Liver (tissue), 3 donors: Measurements from ENCODE around the gene SQOR.
A peak's percentile ranks its signal among the peaks of the same experiment; 100 is the strongest.

ENCODE experiments used
- EGR1 ChIP-seq, 2 donors: IDR thresholded peaks; 2 replicates each; pipeline ENCODE4 v1.6.1; 2016 to 2018; ENCODE audit warnings: antibody characterized with exemption in 2 of 2, low read depth in 2 of 2
- GABPA ChIP-seq, 2 donors: IDR thresholded peaks in 1 of 2; conservative IDR thresholded peaks in 1 of 2; 2 replicates each; pipeline ENCODE4 v1.6.1; 2016; ENCODE audit warnings: antibody characterized with exemption in 2 of 2, mild to moderate bottlenecking in 1 of 2, moderate library complexity in 1 of 2
- JUND ChIP-seq, 2 donors: IDR thresholded peaks; 2 replicates each; pipeline ENCODE4 v1.6.1; 2016; ENCODE audit warnings: antibody characterized with exemption in 2 of 2
- NR2F2 ChIP-seq: IDR thresholded peaks from 2 replicates; pipeline ENCODE4 v1.6.1; 2016; ENCODE audit warnings: antibody characterized with exemption
- RAD21 ChIP-seq, 2 donors: IDR thresholded peaks; 2 replicates each; pipeline ENCODE4 v1.6.1; 2016; ENCODE audit warnings: antibody characterized with exemption in 2 of 2, mild to moderate bottlenecking in 2 of 2
- RXRA ChIP-seq, 2 donors: IDR thresholded peaks; 2 replicates each; pipeline ENCODE4 v1.6.1; 2017 to 2018; ENCODE audit warnings: antibody characterized with exemption in 2 of 2, mild to moderate bottlenecking in 1 of 2
- TAF1 ChIP-seq: conservative IDR thresholded peaks from 2 replicates; pipeline ENCODE4 v1.6.1; 2016; ENCODE audit warnings: antibody characterized with exemption, mild to moderate bottlenecking
- YY1 ChIP-seq: IDR thresholded peaks from 2 replicates; pipeline ENCODE4 v1.6.1; 2016; ENCODE audit warnings: antibody characterized with exemption, mild to moderate bottlenecking
- TF ChIP-seq, protein P1 (sequence below): fragments of 150-350 bp; IDR thresholded peaks from 2 replicates; pipeline ENCODE4 v1.5.1; 2017; ENCODE audit warnings: improper control_type of control experiment, low read depth, low read length; ENCODE audit not compliant: missing input control
- TF ChIP-seq, protein P2 (sequence below): IDR thresholded peaks from 2 replicates; pipeline ENCODE4 v1.6.1; 2016; ENCODE audit warnings: antibody characterized with exemption
- TF ChIP-seq, protein P3 (sequence below): IDR thresholded peaks from 2 replicates; pipeline ENCODE4 v1.6.1; 2016; ENCODE audit warnings: antibody characterized with exemption
- TF ChIP-seq, protein P4 (sequence below): IDR thresholded peaks from 2 replicates; pipeline ENCODE4 v1.6.1; 2016; ENCODE audit warnings: antibody characterized with exemption, mild to moderate bottlenecking
- TF ChIP-seq, protein P5 (sequence below): IDR thresholded peaks from 2 replicates; pipeline ENCODE4 v1.6.1; 2016; ENCODE audit warnings: antibody characterized with exemption
- donor health status: healthy.
- donor health status: healthy.

DNA sequence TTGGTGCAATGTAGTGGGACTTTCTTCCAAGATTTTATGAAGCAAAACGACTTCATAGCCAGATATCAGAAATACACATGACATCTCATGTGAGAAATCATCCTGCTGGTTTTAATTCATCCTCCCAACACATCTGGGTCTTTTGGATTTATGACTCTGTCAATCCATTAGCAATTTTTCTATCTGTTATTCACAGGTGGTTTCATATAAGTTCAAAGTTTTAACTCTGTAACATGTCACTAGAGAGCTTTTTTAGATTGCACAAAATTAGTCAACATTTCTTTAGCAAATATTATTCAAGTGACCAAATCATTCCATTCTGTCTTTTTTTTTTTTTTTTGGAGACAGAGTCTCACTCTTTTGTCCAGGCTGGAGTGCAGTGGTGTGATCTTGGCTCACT lies 30.4 kb downstream of the SQOR start:
- TF ChIP-seq TAF1: no peak
- TF ChIP-seq, protein P1, sequence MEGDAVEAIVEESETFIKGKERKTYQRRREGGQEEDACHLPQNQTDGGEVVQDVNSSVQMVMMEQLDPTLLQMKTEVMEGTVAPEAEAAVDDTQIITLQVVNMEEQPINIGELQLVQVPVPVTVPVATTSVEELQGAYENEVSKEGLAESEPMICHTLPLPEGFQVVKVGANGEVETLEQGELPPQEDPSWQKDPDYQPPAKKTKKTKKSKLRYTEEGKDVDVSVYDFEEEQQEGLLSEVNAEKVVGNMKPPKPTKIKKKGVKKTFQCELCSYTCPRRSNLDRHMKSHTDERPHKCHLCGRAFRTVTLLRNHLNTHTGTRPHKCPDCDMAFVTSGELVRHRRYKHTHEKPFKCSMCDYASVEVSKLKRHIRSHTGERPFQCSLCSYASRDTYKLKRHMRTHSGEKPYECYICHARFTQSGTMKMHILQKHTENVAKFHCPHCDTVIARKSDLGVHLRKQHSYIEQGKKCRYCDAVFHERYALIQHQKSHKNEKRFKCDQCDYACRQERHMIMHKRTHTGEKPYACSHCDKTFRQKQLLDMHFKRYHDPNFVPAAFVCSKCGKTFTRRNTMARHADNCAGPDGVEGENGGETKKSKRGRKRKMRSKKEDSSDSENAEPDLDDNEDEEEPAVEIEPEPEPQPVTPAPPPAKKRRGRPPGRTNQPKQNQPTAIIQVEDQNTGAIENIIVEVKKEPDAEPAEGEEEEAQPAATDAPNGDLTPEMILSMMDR: no peak
- TF ChIP-seq RAD21 (IDR thresholded peaks at IDR 0.05): no peak
- TF ChIP-seq, protein P2, sequence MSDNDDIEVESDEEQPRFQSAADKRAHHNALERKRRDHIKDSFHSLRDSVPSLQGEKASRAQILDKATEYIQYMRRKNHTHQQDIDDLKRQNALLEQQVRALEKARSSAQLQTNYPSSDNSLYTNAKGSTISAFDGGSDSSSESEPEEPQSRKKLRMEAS: no peak
- no peak for TF ChIP-seq RXRA (IDR thresholded peaks at IDR 0.05)
- TF ChIP-seq JUND (IDR thresholded peaks at IDR 0.05): peak in 1 of 2 donors; percentile 17
- TF ChIP-seq, protein P3, sequence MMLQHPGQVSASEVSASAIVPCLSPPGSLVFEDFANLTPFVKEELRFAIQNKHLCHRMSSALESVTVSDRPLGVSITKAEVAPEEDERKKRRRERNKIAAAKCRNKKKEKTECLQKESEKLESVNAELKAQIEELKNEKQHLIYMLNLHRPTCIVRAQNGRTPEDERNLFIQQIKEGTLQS: no peak
- TF ChIP-seq GABPA (IDR thresholded peaks at IDR 0.05 in 1 of 2, conservative IDR thresholded peaks at IDR 0.05 in 1 of 2): no peak
- TF ChIP-seq, protein P4, sequence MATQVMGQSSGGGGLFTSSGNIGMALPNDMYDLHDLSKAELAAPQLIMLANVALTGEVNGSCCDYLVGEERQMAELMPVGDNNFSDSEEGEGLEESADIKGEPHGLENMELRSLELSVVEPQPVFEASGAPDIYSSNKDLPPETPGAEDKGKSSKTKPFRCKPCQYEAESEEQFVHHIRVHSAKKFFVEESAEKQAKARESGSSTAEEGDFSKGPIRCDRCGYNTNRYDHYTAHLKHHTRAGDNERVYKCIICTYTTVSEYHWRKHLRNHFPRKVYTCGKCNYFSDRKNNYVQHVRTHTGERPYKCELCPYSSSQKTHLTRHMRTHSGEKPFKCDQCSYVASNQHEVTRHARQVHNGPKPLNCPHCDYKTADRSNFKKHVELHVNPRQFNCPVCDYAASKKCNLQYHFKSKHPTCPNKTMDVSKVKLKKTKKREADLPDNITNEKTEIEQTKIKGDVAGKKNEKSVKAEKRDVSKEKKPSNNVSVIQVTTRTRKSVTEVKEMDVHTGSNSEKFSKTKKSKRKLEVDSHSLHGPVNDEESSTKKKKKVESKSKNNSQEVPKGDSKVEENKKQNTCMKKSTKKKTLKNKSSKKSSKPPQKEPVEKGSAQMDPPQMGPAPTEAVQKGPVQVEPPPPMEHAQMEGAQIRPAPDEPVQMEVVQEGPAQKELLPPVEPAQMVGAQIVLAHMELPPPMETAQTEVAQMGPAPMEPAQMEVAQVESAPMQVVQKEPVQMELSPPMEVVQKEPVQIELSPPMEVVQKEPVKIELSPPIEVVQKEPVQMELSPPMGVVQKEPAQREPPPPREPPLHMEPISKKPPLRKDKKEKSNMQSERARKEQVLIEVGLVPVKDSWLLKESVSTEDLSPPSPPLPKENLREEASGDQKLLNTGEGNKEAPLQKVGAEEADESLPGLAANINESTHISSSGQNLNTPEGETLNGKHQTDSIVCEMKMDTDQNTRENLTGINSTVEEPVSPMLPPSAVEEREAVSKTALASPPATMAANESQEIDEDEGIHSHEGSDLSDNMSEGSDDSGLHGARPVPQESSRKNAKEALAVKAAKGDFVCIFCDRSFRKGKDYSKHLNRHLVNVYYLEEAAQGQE: no peak
- no peak for TF ChIP-seq YY1
- TF ChIP-seq NR2F2: no peak
- TF ChIP-seq, protein P5, sequence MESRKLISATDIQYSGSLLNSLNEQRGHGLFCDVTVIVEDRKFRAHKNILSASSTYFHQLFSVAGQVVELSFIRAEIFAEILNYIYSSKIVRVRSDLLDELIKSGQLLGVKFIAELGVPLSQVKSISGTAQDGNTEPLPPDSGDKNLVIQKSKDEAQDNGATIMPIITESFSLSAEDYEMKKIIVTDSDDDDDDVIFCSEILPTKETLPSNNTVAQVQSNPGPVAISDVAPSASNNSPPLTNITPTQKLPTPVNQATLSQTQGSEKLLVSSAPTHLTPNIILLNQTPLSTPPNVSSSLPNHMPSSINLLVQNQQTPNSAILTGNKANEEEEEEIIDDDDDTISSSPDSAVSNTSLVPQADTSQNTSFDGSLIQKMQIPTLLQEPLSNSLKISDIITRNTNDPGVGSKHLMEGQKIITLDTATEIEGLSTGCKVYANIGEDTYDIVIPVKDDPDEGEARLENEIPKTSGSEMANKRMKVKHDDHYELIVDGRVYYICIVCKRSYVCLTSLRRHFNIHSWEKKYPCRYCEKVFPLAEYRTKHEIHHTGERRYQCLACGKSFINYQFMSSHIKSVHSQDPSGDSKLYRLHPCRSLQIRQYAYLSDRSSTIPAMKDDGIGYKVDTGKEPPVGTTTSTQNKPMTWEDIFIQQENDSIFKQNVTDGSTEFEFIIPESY: no peak
- no peak for TF ChIP-seq EGR1 (IDR thresholded peaks at IDR 0.05; ENCODE audit: low read depth in 2 of 2)
